ENCODE results near the gene GRPEL1. TPM values are rescaled to one million over a fixed set of nuclear protein-coding genes. Genes with fewer than 3 reads are reported as not detected.
A peak's percentile ranks its signal among the peaks of the same experiment; 100 is the strongest.

Gene GRPEL1
- total RNA-seq, 6 experiments from 2014 or later, result 30.0 to 49.2 (median 45.3) TPM

DNA sequence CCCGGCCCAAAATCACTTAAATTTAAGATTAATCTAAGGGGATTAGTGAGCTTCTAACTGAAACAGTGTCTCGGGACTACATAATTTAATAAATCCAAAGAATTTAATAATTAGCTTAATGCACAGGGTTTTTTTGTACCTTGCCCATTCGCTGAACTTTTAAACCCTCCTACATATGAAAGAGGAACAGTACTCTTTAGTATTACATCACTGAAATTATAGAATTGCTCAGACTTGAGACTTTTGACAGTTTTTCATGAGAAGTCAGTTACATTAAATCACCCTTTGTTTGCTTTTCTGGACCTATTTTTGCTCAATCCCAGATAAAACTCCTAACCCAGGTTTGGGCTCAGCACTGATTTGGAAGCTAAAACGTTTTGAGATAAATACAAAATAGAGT lies 27.1 kb downstream of the GRPEL1 start:
- Histone ChIP-seq H3K27me3 (no peaks in the 10 kb centered on the region), H3K4me1 (peaks cover 0 to 21% (median 10%) of the 10 kb centered on the region in 4 donors), H3K4me3 (no peak overlapping the region), H3K36me3 (no peaks in the 10 kb centered on the region), H3K27ac (no peak overlapping the region), H3K9me3 (no peaks in the 10 kb centered on the region)
- intact Hi-C loops (cut with DNase I), result no loop called here
- DNase-seq (no peak), ATAC-seq (no peak)
- TF ChIP-seq, protein P1, sequence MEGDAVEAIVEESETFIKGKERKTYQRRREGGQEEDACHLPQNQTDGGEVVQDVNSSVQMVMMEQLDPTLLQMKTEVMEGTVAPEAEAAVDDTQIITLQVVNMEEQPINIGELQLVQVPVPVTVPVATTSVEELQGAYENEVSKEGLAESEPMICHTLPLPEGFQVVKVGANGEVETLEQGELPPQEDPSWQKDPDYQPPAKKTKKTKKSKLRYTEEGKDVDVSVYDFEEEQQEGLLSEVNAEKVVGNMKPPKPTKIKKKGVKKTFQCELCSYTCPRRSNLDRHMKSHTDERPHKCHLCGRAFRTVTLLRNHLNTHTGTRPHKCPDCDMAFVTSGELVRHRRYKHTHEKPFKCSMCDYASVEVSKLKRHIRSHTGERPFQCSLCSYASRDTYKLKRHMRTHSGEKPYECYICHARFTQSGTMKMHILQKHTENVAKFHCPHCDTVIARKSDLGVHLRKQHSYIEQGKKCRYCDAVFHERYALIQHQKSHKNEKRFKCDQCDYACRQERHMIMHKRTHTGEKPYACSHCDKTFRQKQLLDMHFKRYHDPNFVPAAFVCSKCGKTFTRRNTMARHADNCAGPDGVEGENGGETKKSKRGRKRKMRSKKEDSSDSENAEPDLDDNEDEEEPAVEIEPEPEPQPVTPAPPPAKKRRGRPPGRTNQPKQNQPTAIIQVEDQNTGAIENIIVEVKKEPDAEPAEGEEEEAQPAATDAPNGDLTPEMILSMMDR (IDR thresholded peaks at IDR 0.05), result no peak
- no peak for TF ChIP-seq POLR2A (IDR thresholded peaks at IDR 0.05)
- 75% methylated on average over 4 of the region's 4 CpGs for WGBS (ENCODE audit: insufficient coverage, low coverage, low lambda C conversion rate, missing lambda C conversion rate)

DNA sequence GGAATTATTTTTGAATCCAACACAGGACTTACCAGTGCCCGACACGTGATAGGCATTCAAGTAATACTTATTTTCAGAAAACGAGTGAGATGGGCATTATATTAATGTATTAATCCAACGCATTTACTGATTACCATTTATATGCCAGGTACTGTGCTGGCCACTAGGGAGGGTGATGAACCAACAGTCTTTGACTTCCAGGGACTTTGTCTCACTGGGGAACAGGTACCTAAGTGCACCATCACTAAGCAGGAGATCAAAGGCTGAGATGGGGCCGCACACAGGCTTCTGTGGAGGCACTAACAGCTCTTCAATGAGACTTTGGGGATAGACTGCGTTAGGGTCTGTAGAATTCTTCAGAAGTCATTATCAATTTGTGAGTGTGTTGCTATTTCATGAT lies 30.4 kb downstream of the GRPEL1 start:
- H3K27ac ChIP-seq, result no peak overlapping the region
- DNase-seq (no peak), ATAC-seq (peak in 2 of 4 donors; percentile 13 to 23)
- no peaks in the 10 kb centered on the region for H3K9me3 ChIP-seq
- H3K4me1 ChIP-seq, result peaks cover 0 to 17% (median 8%) of the 10 kb centered on the region in 4 donors
- no peaks in the 10 kb centered on the region for H3K27me3 ChIP-seq
- no peak overlapping the region for H3K4me3 ChIP-seq
- 59% methylated on average over 6 of the region's 6 CpGs for WGBS (ENCODE audit: insufficient coverage, low coverage, low lambda C conversion rate, missing lambda C conversion rate)
- intact Hi-C loops (cut with DNase I), result no loop called here
- H3K36me3 ChIP-seq, result peaks cover 0 to under 1% (median 0%) of the 10 kb centered on the region in 4 donors
- no peak for TF ChIP-seq POLR2A (IDR thresholded peaks at IDR 0.05)
- TF ChIP-seq, protein P1 (IDR thresholded peaks at IDR 0.05), result peak; percentile 18 to 37 (median 31)

DNA sequence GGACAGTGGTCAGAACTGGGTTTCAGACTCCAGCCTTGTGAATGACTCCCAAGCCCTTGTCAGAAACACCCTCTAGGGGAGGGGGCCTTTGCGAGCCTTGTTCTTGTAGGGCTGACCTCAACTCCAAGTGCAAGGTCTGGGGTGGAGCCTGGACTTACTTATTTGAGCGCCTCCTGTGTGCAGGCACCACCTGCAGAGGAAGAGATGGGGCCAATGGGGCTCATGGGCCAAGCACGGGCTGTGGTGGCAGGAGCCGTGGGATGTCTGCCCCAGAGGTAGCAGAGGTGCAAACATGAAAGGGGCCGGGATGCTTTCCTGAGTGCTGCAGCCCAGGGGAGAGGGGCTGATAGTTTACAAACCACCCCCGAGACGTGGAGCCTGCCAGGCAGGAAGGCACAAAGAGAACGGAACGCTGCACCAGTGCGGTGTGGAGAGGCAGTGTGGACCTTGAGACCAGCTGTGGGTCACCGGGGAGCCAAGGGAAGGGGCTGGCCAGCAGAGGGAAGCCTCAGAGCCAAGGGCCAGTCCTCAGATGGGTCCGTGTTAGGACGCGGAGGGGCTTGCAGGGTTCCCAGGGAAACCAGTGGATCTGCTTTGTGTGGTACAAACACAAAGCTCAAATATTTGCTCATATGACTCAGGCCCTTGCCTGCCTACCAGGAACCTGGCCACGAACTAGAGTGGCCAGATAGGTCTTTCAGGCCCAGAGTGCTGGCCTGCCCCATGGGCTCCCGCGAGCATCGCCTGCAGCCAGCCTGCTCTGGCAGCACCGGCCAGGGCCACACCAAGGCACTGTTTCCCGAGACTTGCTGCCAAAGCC lies 33.4 kb downstream of the GRPEL1 start:
- no peak overlapping the region for H3K4me3 ChIP-seq
- WGBS (ENCODE audit: insufficient coverage, low coverage, low lambda C conversion rate, missing lambda C conversion rate), result 33% methylated on average over 14 of the region's 20 CpGs
- DNase-seq, result peak; percentile 81 to 85 (median 81)
- TF ChIP-seq, protein P1 (IDR thresholded peaks at IDR 0.05), result peak in 1 of 4 donors; percentile 15
- peak; percentile 36 for TF ChIP-seq POLR2A (IDR thresholded peaks at IDR 0.05)
- peak; percentile 93 to 96 (median 94) for ATAC-seq
- no peaks in the 10 kb centered on the region for H3K27me3 ChIP-seq
- peaks cover 7 to 23% (median 14%) of the 10 kb centered on the region in 4 donors for H3K36me3 ChIP-seq
- peak overlapping the region in 2 of 3 donors; percentile 10 to 58 for H3K27ac ChIP-seq
- no peaks in the 10 kb centered on the region for H3K9me3 ChIP-seq
- peaks cover 0 to 15% (median 7%) of the 10 kb centered on the region in 4 donors for H3K4me1 ChIP-seq
- intact Hi-C loops (cut with DNase I), result no loop called here

DNA sequence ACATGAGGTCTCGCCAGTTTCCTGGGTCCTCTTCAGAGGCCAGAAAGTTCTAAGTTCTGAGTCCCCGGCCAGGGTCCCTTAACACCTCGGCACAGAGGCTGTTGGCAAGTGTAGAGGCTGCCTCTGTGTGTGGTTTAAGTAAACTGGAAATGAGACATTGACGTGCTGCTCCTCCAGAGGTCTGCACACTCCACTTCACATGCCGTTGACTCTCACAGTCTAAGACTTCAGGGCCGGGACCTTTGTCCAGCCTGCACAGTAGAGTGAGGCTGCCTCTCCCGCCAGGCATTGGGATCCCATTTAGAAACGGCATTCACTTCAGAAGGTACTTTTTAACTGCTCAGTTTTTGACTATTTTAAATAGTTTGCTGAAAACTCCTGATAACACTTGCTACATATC lies 35.3 kb downstream of the GRPEL1 start:
- Histone ChIP-seq H3K27ac (no peak overlapping the region), H3K36me3 (peaks cover 7 to 23% (median 14%) of the 10 kb centered on the region in 4 donors), H3K9me3 (no peaks in the 10 kb centered on the region), H3K4me1 (peaks cover 0 to 26% (median 12%) of the 10 kb centered on the region in 4 donors), H3K27me3 (no peaks in the 10 kb centered on the region), H3K4me3 (no peak overlapping the region)
- 57% methylated on average over 5 of the region's 8 CpGs for WGBS (ENCODE audit: insufficient coverage, low coverage, low lambda C conversion rate, missing lambda C conversion rate)
- ATAC-seq, result no peak
- TF ChIP-seq, protein P1 (IDR thresholded peaks at IDR 0.05), result no peak
- DNase-seq, result no peak
- intact Hi-C loops (cut with DNase I), result no loop called here
